ENCODE data around the gene FLAD1. TPM values are rescaled to one million over a fixed set of nuclear protein-coding genes. Genes with fewer than 3 reads are reported as not detected.
A peak's percentile ranks its signal among the peaks of the same experiment; 100 is the strongest.

FLAD1 gene
- total and polyA plus RNA-seq, 8 donors = 26.4 to 39.9 (median 30.2) TPM

- Histone ChIP-seq H3K27me3 (no peaks in the 10 kb centered on the region), H3K4me1 (peaks cover 46 to 98% of the 10 kb centered on the region in 2 donors), H3K4me3 (peak overlapping the region in 1 of 2 donors; percentile 96)
These were observed 26.1 kb downstream of the FLAD1 start for GRCh38 chr1:155009221-155009711.

GRCh38 chr1:155009742-155010141, 26.6 kb downstream of the FLAD1 start:
- peak overlapping the region in 1 of 2 donors; percentile 96 for H3K4me3 ChIP-seq
- ATAC-seq (no peak), DNase-seq (no peak)
- no peak for TF ChIP-seq CTCF (IDR thresholded peaks at IDR 0.05)
- H3K9me3 ChIP-seq = no peaks in the 10 kb centered on the region
- peaks cover 0 to 20% of the 10 kb centered on the region in 2 donors for H3K36me3 ChIP-seq
- intact Hi-C loops (cut with DNase I) = no loop called here
- H3K27me3 ChIP-seq = no peaks in the 10 kb centered on the region
- peaks cover 41 to 98% of the 10 kb centered on the region in 2 donors for H3K4me1 ChIP-seq
- H3K27ac ChIP-seq = peak overlapping the region in 1 of 2 donors; percentile 95

More at GRCh38 chr1:155009221-155009711, 26.1 kb downstream of the FLAD1 start:
- ATAC-seq (no peak), DNase-seq (no peak)
- Histone ChIP-seq H3K36me3 (peaks cover 0 to 16% of the 10 kb centered on the region in 2 donors), H3K9me3 (no peaks in the 10 kb centered on the region), H3K27ac (peak overlapping the region; percentile 59 to 95)
- intact Hi-C loops (cut with DNase I) = no loop called here
- TF ChIP-seq CTCF (IDR thresholded peaks at IDR 0.05) = no peak

- Histone ChIP-seq H3K27me3 (no peaks in the 10 kb centered on the region), H3K4me1 (peaks cover 36 to 97% of the 10 kb centered on the region in 2 donors), H3K36me3 (peaks cover 0 to 27% of the 10 kb centered on the region in 2 donors), H3K4me3 (peak overlapping the region in 1 of 2 donors; percentile 96), H3K27ac (peak overlapping the region in 1 of 2 donors; percentile 95), H3K9me3 (no peaks in the 10 kb centered on the region)
- no peak for ATAC-seq
- DNase-seq = no peak
- TF ChIP-seq CTCF (IDR thresholded peaks at IDR 0.05) = no peak
- intact Hi-C loops (cut with DNase I) = no loop called here
These were observed 27.2 kb downstream of the FLAD1 start for GRCh38 chr1:155010211-155010918.

GRCh38 chr1:155011004-155011416, 27.9 kb downstream of the FLAD1 start:
- H3K4me3 ChIP-seq = peak overlapping the region in 1 of 2 donors; percentile 96
- H3K4me1 ChIP-seq = peaks cover 30 to 97% of the 10 kb centered on the region in 2 donors
- no peak for DNase-seq

More at GRCh38 chr1:155011004-155011416, 27.9 kb downstream of the FLAD1 start:
- peak overlapping the region in 1 of 2 donors; percentile 95 for H3K27ac ChIP-seq
- no peak for ATAC-seq
- TF ChIP-seq CTCF (IDR thresholded peaks at IDR 0.05) = no peak
- no peaks in the 10 kb centered on the region for H3K27me3 ChIP-seq
- intact Hi-C loops (cut with DNase I) = no loop called here
- no peaks in the 10 kb centered on the region for H3K9me3 ChIP-seq
- H3K36me3 ChIP-seq = peaks cover 0 to 33% of the 10 kb centered on the region in 2 donors

All from left lung (tissue), 10 donors.